HepG2 (cell line): ENCODE measurements around the gene CRYBA2.

Experiments
- FOXM1 ChIP-seq: sonication (generic); formaldehyde crosslinking; IDR thresholded peaks from 2 replicates; pipeline ENCODE4 v1.5.0; 2020; ENCODE audit warnings: missing genetic modification reagents
- HMG20A ChIP-seq: IDR thresholded peaks from 2 replicates; pipeline ENCODE4 v1.6.1; 2016; ENCODE audit warnings: borderline replicate concordance
- JUNB ChIP-seq: sonication (generic); formaldehyde crosslinking; IDR thresholded peaks from 2 replicates; pipeline ENCODE4 v1.8.0; 2022; ENCODE audit warnings: missing genetic modification reagents, mild to moderate bottlenecking, borderline replicate concordance
- NRL ChIP-seq: sonication (generic); formaldehyde crosslinking; IDR thresholded peaks from 2 replicates; pipeline ENCODE4 v1.5.0; 2020; ENCODE audit warnings: missing genetic modification reagents, mild to moderate bottlenecking, moderate library complexity, borderline replicate concordance
- POLR2A ChIP-seq, 2 experiments: IDR thresholded peaks; 2 replicates each; pipeline ENCODE4 v1.6.1; 2011; ENCODE audit warnings: low read depth in 2 of 2, low read length in 2 of 2, mild to moderate bottlenecking in 1 of 2, moderate library complexity in 1 of 2; ENCODE audit not compliant: insufficient read depth in 1 of 2
- POLR2AphosphoS5 ChIP-seq: IDR thresholded peaks from 2 replicates; pipeline ENCODE4 v1.6.1; 2012; ENCODE audit warnings: low read depth, low read length
- ZBTB49 ChIP-seq: sonication (generic); formaldehyde crosslinking; IDR thresholded peaks from 2 replicates; pipeline ENCODE4 v1.4.0; 2020; ENCODE audit warnings: missing genetic modification reagents, borderline replicate concordance
- ZNF747 ChIP-seq: sonication (generic); formaldehyde crosslinking; IDR thresholded peaks from 2 replicates; pipeline ENCODE4 v1.8.1; 2023; ENCODE audit warnings: missing genetic modification reagents, mild to moderate bottlenecking, borderline replicate concordance
- TF ChIP-seq, protein P1 (sequence below): sonication (generic); formaldehyde crosslinking; IDR thresholded peaks from 2 replicates; pipeline ENCODE4 v1.5.0; 2020; ENCODE audit warnings: mild to moderate bottlenecking, missing genetic modification reagents, moderate library complexity
- TF ChIP-seq, protein P2 (sequence below): sonication (generic); formaldehyde crosslinking; IDR thresholded peaks from 2 replicates; pipeline ENCODE4 v1.8.0; 2022; ENCODE audit warnings: mild to moderate bottlenecking, missing genetic modification reagents

DNA sequence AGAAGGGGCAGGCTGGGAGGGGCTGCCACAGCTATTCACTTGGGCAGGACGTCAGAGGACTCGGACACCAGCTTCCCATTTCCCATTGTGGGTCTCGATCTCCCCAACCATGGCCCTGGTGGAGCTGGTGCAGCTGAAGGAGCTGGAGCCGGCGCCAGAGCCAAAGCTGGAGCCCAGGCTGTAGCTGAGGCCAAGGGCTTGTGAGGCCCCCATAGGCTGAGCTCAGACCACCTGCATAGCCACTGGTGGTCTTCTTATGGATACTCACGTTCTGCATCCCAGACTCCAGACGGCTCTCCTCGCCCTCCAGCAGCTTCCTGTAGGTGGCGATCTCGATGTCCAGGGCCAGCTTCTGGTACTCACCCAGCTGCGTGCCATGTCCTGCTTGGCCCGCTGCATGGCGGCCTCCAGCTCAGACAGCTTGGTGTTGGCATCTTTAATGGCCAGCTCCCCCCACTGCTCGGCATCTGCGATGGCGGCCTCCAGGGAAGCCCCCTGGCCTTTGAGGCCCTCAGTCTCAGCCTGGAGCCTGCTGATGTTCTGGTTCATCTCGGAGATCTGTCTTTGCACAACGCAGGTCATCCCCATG, 39.8 kb downstream of the CRYBA2 start:
- TF ChIP-seq, protein P1, sequence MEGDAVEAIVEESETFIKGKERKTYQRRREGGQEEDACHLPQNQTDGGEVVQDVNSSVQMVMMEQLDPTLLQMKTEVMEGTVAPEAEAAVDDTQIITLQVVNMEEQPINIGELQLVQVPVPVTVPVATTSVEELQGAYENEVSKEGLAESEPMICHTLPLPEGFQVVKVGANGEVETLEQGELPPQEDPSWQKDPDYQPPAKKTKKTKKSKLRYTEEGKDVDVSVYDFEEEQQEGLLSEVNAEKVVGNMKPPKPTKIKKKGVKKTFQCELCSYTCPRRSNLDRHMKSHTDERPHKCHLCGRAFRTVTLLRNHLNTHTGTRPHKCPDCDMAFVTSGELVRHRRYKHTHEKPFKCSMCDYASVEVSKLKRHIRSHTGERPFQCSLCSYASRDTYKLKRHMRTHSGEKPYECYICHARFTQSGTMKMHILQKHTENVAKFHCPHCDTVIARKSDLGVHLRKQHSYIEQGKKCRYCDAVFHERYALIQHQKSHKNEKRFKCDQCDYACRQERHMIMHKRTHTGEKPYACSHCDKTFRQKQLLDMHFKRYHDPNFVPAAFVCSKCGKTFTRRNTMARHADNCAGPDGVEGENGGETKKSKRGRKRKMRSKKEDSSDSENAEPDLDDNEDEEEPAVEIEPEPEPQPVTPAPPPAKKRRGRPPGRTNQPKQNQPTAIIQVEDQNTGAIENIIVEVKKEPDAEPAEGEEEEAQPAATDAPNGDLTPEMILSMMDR: peak; percentile 54
- TF ChIP-seq NRL (no peak), ZNF747 (CRISPR knock-in tag) (no peak), POLR2AphosphoS5 (no peak), HMG20A (CRISPR knock-in tag) (no peak), ZBTB49 (CRISPR knock-in tag) (no peak), FOXM1 (CRISPR knock-in tag) (no peak), JUNB (CRISPR knock-in tag) (no peak), POLR2A (IDR thresholded peaks at IDR 0.05; ENCODE audit: insufficient read depth in 1 of 2, low read depth in 2 of 2, low read length in 2 of 2) (no peak)
- TF ChIP-seq, protein P2, sequence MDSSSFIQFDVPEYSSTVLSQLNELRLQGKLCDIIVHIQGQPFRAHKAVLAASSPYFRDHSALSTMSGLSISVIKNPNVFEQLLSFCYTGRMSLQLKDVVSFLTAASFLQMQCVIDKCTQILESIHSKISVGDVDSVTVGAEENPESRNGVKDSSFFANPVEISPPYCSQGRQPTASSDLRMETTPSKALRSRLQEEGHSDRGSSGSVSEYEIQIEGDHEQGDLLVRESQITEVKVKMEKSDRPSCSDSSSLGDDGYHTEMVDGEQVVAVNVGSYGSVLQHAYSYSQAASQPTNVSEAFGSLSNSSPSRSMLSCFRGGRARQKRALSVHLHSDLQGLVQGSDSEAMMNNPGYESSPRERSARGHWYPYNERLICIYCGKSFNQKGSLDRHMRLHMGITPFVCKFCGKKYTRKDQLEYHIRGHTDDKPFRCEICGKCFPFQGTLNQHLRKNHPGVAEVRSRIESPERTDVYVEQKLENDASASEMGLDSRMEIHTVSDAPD (CRISPR knock-in tag): no peak
